ENCODE data around the gene STIMATE. TPM values are rescaled to one million over a fixed set of nuclear protein-coding genes. Genes with fewer than 3 reads are reported as not detected.

Gene STIMATE
- total and polyA plus RNA-seq, 10 of the 15 experiments (the other 5 are each of a cell fraction or from before 2014, with no cell fraction given): 0.24 to 24.1 (median 15.4) TPM

DNA sequence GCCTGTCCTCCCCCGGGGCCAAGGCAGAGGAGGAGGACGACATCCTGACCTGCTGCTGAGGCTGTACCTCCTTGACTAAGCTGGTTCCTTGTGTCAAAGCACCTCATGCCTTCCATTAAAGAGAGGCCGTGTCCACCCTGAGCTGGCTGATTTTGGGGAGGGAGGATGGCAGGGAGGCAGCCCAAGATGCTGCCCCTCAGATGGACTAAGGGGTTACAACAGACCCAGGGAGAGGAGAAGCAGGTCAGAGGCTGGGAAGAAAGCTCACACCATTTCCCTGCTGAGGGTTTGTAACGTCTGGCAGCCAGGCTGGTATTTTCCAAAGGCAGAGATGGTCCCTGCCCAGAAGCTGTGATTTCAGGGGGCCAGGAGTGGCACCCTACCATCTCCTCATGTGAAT is 105.4 kb downstream of the STIMATE start (continued):
- no peak for TF ChIP-seq BHLHE40 (IDR thresholded peaks at IDR 0.05; ENCODE audit: borderline replicate concordance in 1 of 2, low read depth in 2 of 2, low read length in 1 of 2)
- TF ChIP-seq FOXM1 (IDR thresholded peaks at IDR 0.05; ENCODE audit: low read depth, low read length): no peak
- no peak for TF ChIP-seq EZH2 (IDR thresholded peaks at IDR 0.05; ENCODE audit: borderline replicate concordance, control insufficient read depth, low read depth, low read length)

DNA sequence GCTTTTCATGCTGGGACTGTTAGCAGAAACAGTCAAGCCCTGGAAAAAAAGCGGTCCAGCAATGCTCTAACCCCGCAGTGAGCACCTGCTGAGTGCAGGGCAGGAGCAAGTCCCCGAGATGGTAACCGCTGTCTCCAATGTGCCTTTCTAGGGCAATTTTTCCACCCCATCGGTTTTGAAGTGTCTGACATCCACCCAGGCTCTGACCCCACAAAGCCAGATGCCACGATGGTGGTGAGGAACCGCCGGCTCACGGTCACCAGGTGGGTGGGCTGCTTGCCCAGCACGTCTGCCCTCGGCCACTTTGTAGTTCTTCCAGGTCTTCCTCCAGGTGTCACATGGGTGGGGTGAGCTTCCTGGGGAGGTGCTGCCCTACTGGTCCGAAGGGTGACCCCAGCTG is 106.0 kb downstream of the STIMATE start:
- Histone ChIP-seq H3K9ac (ENCODE audit: control insufficient read depth, insufficient read depth, low read length) (no peak overlapping the region), H3K9me3 (replicated peaks; ENCODE audit: control insufficient read depth, insufficient read depth, low read length) (no peaks in the 10 kb centered on the region), H4K20me1 (ENCODE audit: control insufficient read depth, insufficient read depth) (no peaks in the 10 kb centered on the region), H3K36me3 (ENCODE audit: control insufficient read depth in 2 of 2, insufficient read depth in 2 of 2, low read length in 1 of 2) (no peaks in the 10 kb centered on the region), H3K4me1 (ENCODE audit: control insufficient read depth, insufficient read depth, low read length) (no peaks in the 10 kb centered on the region), H2AFZ (ENCODE audit: control insufficient read depth, low read depth, low read length) (no peak overlapping the region), H3K4me2 (ENCODE audit: control insufficient read depth, insufficient read depth) (no peak overlapping the region), H3K4me3 (no peak overlapping the region), H3K27me3 (replicated peaks in 1 of 2; ENCODE audit: control insufficient read depth in 2 of 2, insufficient read depth in 2 of 2, low read length in 1 of 2) (no peaks in the 10 kb centered on the region; a peak in 1 of 4 replicates), H3K79me2 (ENCODE audit: control insufficient read depth, insufficient read depth, low read length) (no peaks in the 10 kb centered on the region), H3K27ac (ENCODE audit: control insufficient read depth, insufficient read depth) (no peak overlapping the region)
- BruUV-seq (replicated peaks): no TSS peak
- ChIA-PET POLR2A (interaction anchor here (0.6 kb wide), 1 partner anchor 20 kb away, joined by 4 read pairs; no protein-coding TSS in a partner anchor), CTCF (interaction anchor here (1.0 kb wide), 1 partner anchor 29 kb away, joined by 6 read pairs; no protein-coding TSS in a partner anchor), SMC1A (ENCODE audit: uncharacterized antibody, unreplicated experiment) (no interaction called here), RAD21 (ENCODE audit: unreplicated experiment) (no interaction called here)
- ATAC-seq: no peak
- no peak for FAIRE-seq
- no peak for DNase-seq (ENCODE audit: low read depth, low spot score)
- WGBS (ENCODE audit: insufficient coverage, insufficient replicate concordance, low lambda C conversion rate, missing lambda C conversion rate): 30% methylated on average over 12 of the region's 12 CpGs
- intact Hi-C loops (cut with micrococcal nuclease; ENCODE audit: unreplicated experiment): no loop called here
- no peak for TF ChIP-seq POLR2AphosphoS2 (IDR thresholded peaks at IDR 0.05; ENCODE audit: low read depth, low read length)
- no peak for TF ChIP-seq SMAD5 (IDR thresholded peaks at IDR 0.05; ENCODE audit: low read depth)
- TF ChIP-seq TARDBP (IDR thresholded peaks at IDR 0.05; ENCODE audit: borderline replicate concordance): no peak
- in situ Hi-C loops (cut with MboI): no loop called here

DNA sequence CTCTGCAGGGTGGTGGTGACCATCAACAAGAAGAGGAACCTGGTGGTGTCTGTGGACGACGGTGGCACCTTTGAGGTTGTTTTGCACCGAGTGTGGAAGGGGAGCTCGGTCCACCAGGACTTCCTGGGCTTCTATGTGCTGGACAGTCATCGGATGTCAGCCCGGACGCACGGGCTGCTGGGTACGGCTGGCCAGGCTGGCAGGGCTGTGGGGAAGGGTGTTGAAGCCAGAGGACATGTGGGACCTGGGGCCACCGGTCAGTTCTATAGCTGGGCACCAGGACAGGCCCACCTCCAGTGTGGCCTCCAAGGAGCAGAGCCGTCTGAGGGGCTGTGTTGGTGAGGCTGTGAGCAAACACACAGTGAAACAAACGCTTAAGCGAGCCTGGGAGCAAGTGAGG is 106.6 kb downstream of the STIMATE start:
- DNase-seq (ENCODE audit: low read depth, low spot score): no peak

More for the DNA sequence above, 106.6 kb downstream of the STIMATE start:
- Histone ChIP-seq H4K20me1 (ENCODE audit: control insufficient read depth, insufficient read depth) (no peaks in the 10 kb centered on the region), H3K4me2 (ENCODE audit: control insufficient read depth, insufficient read depth) (no peak overlapping the region), H3K36me3 (ENCODE audit: control insufficient read depth in 2 of 2, insufficient read depth in 2 of 2, low read length in 1 of 2) (no peaks in the 10 kb centered on the region), H2AFZ (ENCODE audit: control insufficient read depth, low read depth, low read length) (no peak overlapping the region), H3K4me1 (ENCODE audit: control insufficient read depth, insufficient read depth, low read length) (no peaks in the 10 kb centered on the region), H3K27ac (ENCODE audit: control insufficient read depth, insufficient read depth) (no peak overlapping the region), H3K9me3 (replicated peaks; ENCODE audit: control insufficient read depth, insufficient read depth, low read length) (no peaks in the 10 kb centered on the region), H3K9ac (ENCODE audit: control insufficient read depth, insufficient read depth, low read length) (no peak overlapping the region), H3K79me2 (ENCODE audit: control insufficient read depth, insufficient read depth, low read length) (no peaks in the 10 kb centered on the region), H3K4me3 (no peak overlapping the region), H3K27me3 (replicated peaks in 1 of 2; ENCODE audit: control insufficient read depth in 2 of 2, insufficient read depth in 2 of 2, low read length in 1 of 2) (no peaks in the 10 kb centered on the region; a peak in 1 of 4 replicates)
- CTCF ChIA-PET: no interaction called here
- FAIRE-seq (no peak), ATAC-seq (no peak)
- BruUV-seq (replicated peaks): no TSS peak
- RAD21 ChIA-PET (ENCODE audit: unreplicated experiment): no interaction called here
- SMC1A ChIA-PET (ENCODE audit: uncharacterized antibody, unreplicated experiment): no interaction called here
- in situ Hi-C loops (cut with MboI): no loop called here
- TF ChIP-seq CBX3 (IDR thresholded peaks at IDR 0.05; ENCODE audit: borderline replicate concordance, low read depth) (no peak), ATF7 (IDR thresholded peaks at IDR 0.05; ENCODE audit: low read depth) (no peak)
- TF ChIP-seq, protein P1, sequence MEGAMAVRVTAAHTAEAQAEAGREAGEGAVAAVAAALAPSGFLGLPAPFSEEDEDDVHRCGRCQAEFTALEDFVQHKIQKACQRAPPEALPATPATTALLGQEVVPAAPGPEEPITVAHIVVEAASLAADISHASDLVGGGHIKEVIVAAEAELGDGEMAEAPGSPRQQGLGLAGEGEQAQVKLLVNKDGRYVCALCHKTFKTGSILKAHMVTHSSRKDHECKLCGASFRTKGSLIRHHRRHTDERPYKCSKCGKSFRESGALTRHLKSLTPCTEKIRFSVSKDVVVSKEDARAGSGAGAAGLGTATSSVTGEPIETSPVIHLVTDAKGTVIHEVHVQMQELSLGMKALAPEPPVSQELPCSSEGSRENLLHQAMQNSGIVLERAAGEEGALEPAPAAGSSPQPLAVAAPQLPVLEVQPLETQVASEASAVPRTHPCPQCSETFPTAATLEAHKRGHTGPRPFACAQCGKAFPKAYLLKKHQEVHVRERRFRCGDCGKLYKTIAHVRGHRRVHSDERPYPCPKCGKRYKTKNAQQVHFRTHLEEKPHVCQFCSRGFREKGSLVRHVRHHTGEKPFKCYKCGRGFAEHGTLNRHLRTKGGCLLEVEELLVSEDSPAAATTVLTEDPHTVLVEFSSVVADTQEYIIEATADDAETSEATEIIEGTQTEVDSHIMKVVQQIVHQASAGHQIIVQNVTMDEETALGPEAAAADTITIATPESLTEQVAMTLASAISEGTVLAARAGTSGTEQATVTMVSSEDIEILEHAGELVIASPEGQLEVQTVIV (IDR thresholded peaks at IDR 0.05; ENCODE audit: borderline replicate concordance, partially characterized antibody): no peak
- intact Hi-C loops (cut with micrococcal nuclease; ENCODE audit: unreplicated experiment): no loop called here
- POLR2A ChIA-PET: interaction anchor here (0.6 kb wide), 1 partner anchor 20 kb away, joined by 4 read pairs; no protein-coding TSS in a partner anchor
- 56% methylated on average over 13 of the region's 13 CpGs for WGBS (ENCODE audit: insufficient coverage, insufficient replicate concordance, low lambda C conversion rate, missing lambda C conversion rate)

Data from GM12878 (cell line).